SK-N-SH (cell line): ENCODE measurements around the gene DOCK3. TPM values are rescaled to one million over a fixed set of nuclear protein-coding genes. Genes with fewer than 3 reads are reported as not detected.
A peak's percentile ranks its signal among the peaks of the same experiment; 100 is the strongest.

Experiments
- CTCF ChIA-PET: fragments of 300-600, 350-600 bp; formaldehyde crosslinking; extraction: SDS; loops from one replicate; lab custom pipeline; 2021; lab: Yijun Ruan, JAX
- POLR2A ChIA-PET: fragments of 350-600 bp; sonication (Branson Sonifier 250); formaldehyde crosslinking; extraction: SDS; loops from one replicate; lab custom pipeline; 2020; ENCODE audit warnings: antibody characterized with exemption, inconsistent platforms; lab: Yijun Ruan, JAX
- DNase-seq: peaks from one replicate; pipeline ENCODE4 v3.0.0; 2012
- H2AFZ ChIP-seq: fragments of 200-600 bp; sonication (generic); 2 replicates; pipeline ENCODE4 v1.8.1; 2016; ENCODE audit warnings: antibody characterized with exemption, mild to moderate bottlenecking, low read depth
- H3F3A ChIP-seq: fragments of 200-600 bp; sonication (generic); replicated peaks from 2 replicates; pipeline ENCODE3; 2016; ENCODE audit warnings: antibody characterized with exemption, mild to moderate bottlenecking; ENCODE audit not compliant: insufficient read depth
- H3K27ac ChIP-seq, 2 experiments: fragments of 200-500 bp in 1 of 2; fragments of 200-600 bp in 1 of 2; sonication (Bioruptor generic) in 1 of 2; sonication (generic), shearing (Covaris generic) in 1 of 2; 2 replicates each; pipeline versions ENCODE4 v1.5.1 to v1.6.1; 2014 to 2016; ENCODE audit warnings: low read depth in 2 of 2, inconsistent platforms in 1 of 2, low read length in 1 of 2, mild to moderate bottlenecking in 1 of 2, mixed read lengths in 1 of 2
- H3K27me3 ChIP-seq: fragments of 200-600 bp; sonication (generic), shearing (Covaris generic); 2 replicates; pipeline ENCODE4 v1.6.1; 2016; ENCODE audit warnings: mixed run types; ENCODE audit not compliant: insufficient read depth
- H3K36me3 ChIP-seq, 2 experiments: fragments of 200-500 bp in 1 of 2; fragments of 200-600 bp in 1 of 2; sonication (Bioruptor generic) in 1 of 2; sonication (generic) in 1 of 2; replicated peaks in 1 of 2; 2 replicates each; pipeline versions ENCODE3 to v1.5.1; 2014 to 2016; ENCODE audit warnings: low read length in 1 of 2, mild to moderate bottlenecking in 1 of 2; ENCODE audit not compliant: insufficient read depth in 2 of 2, control insufficient read depth in 1 of 2
- H3K4me1 ChIP-seq, 2 experiments: fragments of 200-500 bp in 1 of 2; fragments of 200-600 bp in 1 of 2; sonication (Bioruptor generic) in 1 of 2; sonication (generic), shearing (Covaris generic) in 1 of 2; 2 replicates each; pipeline versions ENCODE4 v1.5.1 to v1.6.1; 2014 to 2016; ENCODE audit warnings: low read depth in 1 of 2, low read length in 1 of 2, mixed run types in 1 of 2; ENCODE audit not compliant: insufficient read depth in 2 of 2, control insufficient read depth in 1 of 2
- H3K4me2 ChIP-seq: fragments of 200-600 bp; sonication (generic), shearing (Covaris generic); 2 replicates; pipeline ENCODE4 v1.6.1; 2017; ENCODE audit warnings: mixed run types
- H3K4me3 ChIP-seq, 2 experiments: fragments of 200-500 bp in 1 of 2; fragments of 200-600 bp in 1 of 2; sonication (Bioruptor generic) in 1 of 2; sonication (generic), shearing (Covaris generic) in 1 of 2; 2 replicates each; pipeline versions ENCODE4 v1.5.1 to v1.8.1; 2014 to 2016; ENCODE audit warnings: low read depth in 2 of 2, inconsistent platforms in 1 of 2, low read length in 1 of 2, mild to moderate bottlenecking in 1 of 2, mixed read lengths in 1 of 2, moderate library complexity in 1 of 2
- H3K79me2 ChIP-seq: fragments of 200-600 bp; sonication (generic); 2 replicates; pipeline ENCODE4 v1.8.1; 2017; ENCODE audit warnings: mild to moderate bottlenecking; ENCODE audit not compliant: insufficient read depth
- H3K9ac ChIP-seq: fragments of 200-600 bp; sonication (generic); 2 replicates; pipeline ENCODE4 v1.6.1; 2017; ENCODE audit warnings: mixed run types
- H3K9me2 ChIP-seq: fragments of 200-600 bp; sonication (generic); 2 replicates; pipeline ENCODE4 v1.6.1; 2017; ENCODE audit warnings: mixed run types
- H3K9me3 ChIP-seq: fragments of 200-600 bp; sonication (generic); 2 replicates; pipeline ENCODE4 v1.6.1; 2017; ENCODE audit warnings: mixed run types, mild to moderate bottlenecking, moderate library complexity
- H4K20me1 ChIP-seq: fragments of 200-600 bp; sonication (generic); 2 replicates; pipeline ENCODE4 v1.6.1; 2017; ENCODE audit warnings: mild to moderate bottlenecking, mixed run types; ENCODE audit not compliant: insufficient read depth
- CTCF ChIP-seq: fragments of 200-600 bp; sonication (generic); IDR thresholded peaks from 2 replicates; pipeline ENCODE4 v1.6.1; 2017; ENCODE audit warnings: antibody characterized with exemption, mild to moderate bottlenecking, moderate library complexity
- EP300 ChIP-seq, 2 experiments: IDR thresholded peaks; 2 replicates each; pipeline versions ENCODE4 v1.4.0 to v1.6.1; 2012; ENCODE audit warnings: borderline replicate concordance in 1 of 2, low read depth in 1 of 2, low read length in 1 of 2
- GABPA ChIP-seq: IDR thresholded peaks from 2 replicates; pipeline ENCODE4 v1.4.0; 2012; ENCODE audit warnings: low read depth, mild to moderate bottlenecking
- RAD21 ChIP-seq: IDR thresholded peaks from 2 replicates; pipeline ENCODE4 v1.6.1; 2012; ENCODE audit warnings: mild to moderate bottlenecking, low read length
- RFX5 ChIP-seq: IDR thresholded peaks from 2 replicates; pipeline ENCODE4 v1.6.1; 2012; ENCODE audit warnings: mild to moderate bottlenecking, improper control_type of control experiment, low read length
- SMC3 ChIP-seq: IDR thresholded peaks from 2 replicates; pipeline ENCODE4 v1.6.1; 2012; ENCODE audit warnings: low read depth, low read length, improper control_type of control experiment
- WGBS: methylation state at CpG from one replicate; pipeline ENCODE4 v1.1.6; 2017; ENCODE audit warnings: low lambda C conversion rate; 5-methylcytosine and 5-hydroxymethylcytosine counted together
- polyA plus RNA-seq, 3 experiments: library from polyadenylated mRNA; depleted of rRNA; stranded (reverse); fragments of >200 nt; gene quantifications; 2 replicates each; pipeline ENCODE4 v1.2.3, GENCODE V29; 2012
- TF ChIP-seq, protein P1 (sequence below): IDR thresholded peaks from 2 replicates; pipeline ENCODE4 v1.6.1; 2012; ENCODE audit warnings: mild to moderate bottlenecking, low read depth, low read length, moderate library complexity

DOCK3 gene
- polyA plus RNA-seq, 1 of the 3 experiments (the other 2 are of a cell fraction): 0.05 TPM

GRCh38 chr3:51371943-51372557 lies 697.3 kb downstream of the DOCK3 start:
- POLR2A ChIA-PET: no interaction called here

More at GRCh38 chr3:51371943-51372557, 697.3 kb downstream of the DOCK3 start:
- H3K36me3 ChIP-seq: no peaks in the 10 kb centered on the region
- H3K79me2 ChIP-seq: no peaks in the 10 kb centered on the region
- H3K9me3 ChIP-seq: no peaks in the 10 kb centered on the region
- H3K4me2 ChIP-seq: no peak overlapping the region
- CTCF ChIA-PET: interaction anchor here (0.6 to 5.4 kb wide), 29 partner anchors 8 to 759 kb away, joined by 3 to 83 read pairs (median 4); partner anchors contain the start of genes DOCK3, MANF and MAPKAPK3
- no peaks in the 10 kb centered on the region for H3K4me1 ChIP-seq
- H3K27ac ChIP-seq: no peak overlapping the region
- H3K9ac ChIP-seq: no peak overlapping the region
- peak; percentile 56 for DNase-seq
- WGBS: 8% methylated on average over 4 of the region's 4 CpGs
- no peaks in the 10 kb centered on the region for H4K20me1 ChIP-seq
- no peaks in the 10 kb centered on the region; the same call in 1 of the 2 replicates for H3K27me3 ChIP-seq
- no peaks in the 10 kb centered on the region for H3F3A ChIP-seq
- H3K4me3 ChIP-seq: no peak overlapping the region; a peak in 1 of 4 replicates
- TF ChIP-seq, protein P1, sequence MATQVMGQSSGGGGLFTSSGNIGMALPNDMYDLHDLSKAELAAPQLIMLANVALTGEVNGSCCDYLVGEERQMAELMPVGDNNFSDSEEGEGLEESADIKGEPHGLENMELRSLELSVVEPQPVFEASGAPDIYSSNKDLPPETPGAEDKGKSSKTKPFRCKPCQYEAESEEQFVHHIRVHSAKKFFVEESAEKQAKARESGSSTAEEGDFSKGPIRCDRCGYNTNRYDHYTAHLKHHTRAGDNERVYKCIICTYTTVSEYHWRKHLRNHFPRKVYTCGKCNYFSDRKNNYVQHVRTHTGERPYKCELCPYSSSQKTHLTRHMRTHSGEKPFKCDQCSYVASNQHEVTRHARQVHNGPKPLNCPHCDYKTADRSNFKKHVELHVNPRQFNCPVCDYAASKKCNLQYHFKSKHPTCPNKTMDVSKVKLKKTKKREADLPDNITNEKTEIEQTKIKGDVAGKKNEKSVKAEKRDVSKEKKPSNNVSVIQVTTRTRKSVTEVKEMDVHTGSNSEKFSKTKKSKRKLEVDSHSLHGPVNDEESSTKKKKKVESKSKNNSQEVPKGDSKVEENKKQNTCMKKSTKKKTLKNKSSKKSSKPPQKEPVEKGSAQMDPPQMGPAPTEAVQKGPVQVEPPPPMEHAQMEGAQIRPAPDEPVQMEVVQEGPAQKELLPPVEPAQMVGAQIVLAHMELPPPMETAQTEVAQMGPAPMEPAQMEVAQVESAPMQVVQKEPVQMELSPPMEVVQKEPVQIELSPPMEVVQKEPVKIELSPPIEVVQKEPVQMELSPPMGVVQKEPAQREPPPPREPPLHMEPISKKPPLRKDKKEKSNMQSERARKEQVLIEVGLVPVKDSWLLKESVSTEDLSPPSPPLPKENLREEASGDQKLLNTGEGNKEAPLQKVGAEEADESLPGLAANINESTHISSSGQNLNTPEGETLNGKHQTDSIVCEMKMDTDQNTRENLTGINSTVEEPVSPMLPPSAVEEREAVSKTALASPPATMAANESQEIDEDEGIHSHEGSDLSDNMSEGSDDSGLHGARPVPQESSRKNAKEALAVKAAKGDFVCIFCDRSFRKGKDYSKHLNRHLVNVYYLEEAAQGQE: no peak
- TF ChIP-seq SMC3 (peak; percentile 73), CTCF (peak; percentile 90), RFX5 (no peak), EP300 (IDR thresholded peaks at IDR 0.05; ENCODE audit: borderline replicate concordance in 1 of 2, low read depth in 1 of 2, low read length in 1 of 2) (no peak), RAD21 (peak; percentile 85), GABPA (no peak)
- H2AFZ ChIP-seq: no peak overlapping the region
- no peaks in the 10 kb centered on the region for H3K9me2 ChIP-seq
